ENCODE data around the gene HAUS8.

DNA sequence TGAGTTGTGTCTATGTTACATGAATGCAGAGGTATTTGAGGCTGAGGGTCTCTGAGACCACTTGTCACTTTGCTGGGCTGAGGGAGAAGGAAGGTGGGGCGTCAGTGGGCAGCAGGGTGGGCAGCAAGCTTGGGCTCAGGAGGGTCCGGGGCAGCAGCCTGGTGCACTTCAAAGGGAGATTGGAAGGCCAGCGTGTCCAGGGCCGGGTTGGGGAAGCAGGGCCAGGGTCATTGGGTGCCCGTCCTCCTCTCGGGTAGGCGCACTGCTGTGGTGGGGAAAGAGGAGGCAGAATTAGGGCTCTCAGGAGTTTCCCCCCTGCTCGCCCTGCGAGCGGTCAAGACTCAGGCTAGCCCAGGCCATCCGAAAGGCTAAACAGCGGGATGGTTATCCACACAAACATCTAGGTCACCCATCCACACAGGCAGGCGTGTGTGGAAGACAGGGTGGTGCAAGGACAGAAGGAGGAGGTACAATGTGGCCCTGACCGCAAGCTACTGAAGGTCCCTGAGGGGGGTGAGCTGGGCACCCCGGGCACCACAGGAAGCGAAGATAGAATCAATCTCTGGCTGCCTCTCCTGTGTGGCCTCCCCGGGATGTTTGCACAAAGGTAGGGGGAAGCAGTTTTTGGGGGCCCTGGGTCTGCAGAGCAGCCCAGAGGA, 38.0 kb upstream of the HAUS8 start:
- no peak for TF ChIP-seq EZH2 (IDR thresholded peaks at IDR 0.05; ENCODE audit: borderline replicate concordance)
- TF ChIP-seq, protein P1, sequence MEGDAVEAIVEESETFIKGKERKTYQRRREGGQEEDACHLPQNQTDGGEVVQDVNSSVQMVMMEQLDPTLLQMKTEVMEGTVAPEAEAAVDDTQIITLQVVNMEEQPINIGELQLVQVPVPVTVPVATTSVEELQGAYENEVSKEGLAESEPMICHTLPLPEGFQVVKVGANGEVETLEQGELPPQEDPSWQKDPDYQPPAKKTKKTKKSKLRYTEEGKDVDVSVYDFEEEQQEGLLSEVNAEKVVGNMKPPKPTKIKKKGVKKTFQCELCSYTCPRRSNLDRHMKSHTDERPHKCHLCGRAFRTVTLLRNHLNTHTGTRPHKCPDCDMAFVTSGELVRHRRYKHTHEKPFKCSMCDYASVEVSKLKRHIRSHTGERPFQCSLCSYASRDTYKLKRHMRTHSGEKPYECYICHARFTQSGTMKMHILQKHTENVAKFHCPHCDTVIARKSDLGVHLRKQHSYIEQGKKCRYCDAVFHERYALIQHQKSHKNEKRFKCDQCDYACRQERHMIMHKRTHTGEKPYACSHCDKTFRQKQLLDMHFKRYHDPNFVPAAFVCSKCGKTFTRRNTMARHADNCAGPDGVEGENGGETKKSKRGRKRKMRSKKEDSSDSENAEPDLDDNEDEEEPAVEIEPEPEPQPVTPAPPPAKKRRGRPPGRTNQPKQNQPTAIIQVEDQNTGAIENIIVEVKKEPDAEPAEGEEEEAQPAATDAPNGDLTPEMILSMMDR (IDR thresholded peaks at IDR 0.05; ENCODE audit: poor library complexity): no peak
- TF ChIP-seq EZH2phosphoT487 (IDR thresholded peaks at IDR 0.05; ENCODE audit: low read depth, severe bottlenecking, unreplicated experiment): no peak

All from hepatocyte (in vitro differentiated cells).